HepG2 (cell line): ENCODE data around the gene XPNPEP2. TPM values are rescaled to one million over a fixed set of nuclear protein-coding genes. Genes with fewer than 3 reads are reported as not detected.

Experiments
- ATAC-seq: fragments of 200-7000 bp; cut with Tn5 transposase; 3 replicates; pipeline ENCODE4 v1.9.1; 2020; ENCODE audit warnings: mild to moderate bottlenecking, moderate library complexity
- BruUV-seq: library from RNA; stranded (reverse); fragments of 400-500 nt; replicated peaks from 2 replicates; lab custom pipeline; 2021; lab: Mats Ljungman, UMichigan
- CTCF ChIA-PET: fragments of 300-600 bp; formaldehyde crosslinking; extraction: SDS; loops from one replicate; lab custom pipeline; 2021; ENCODE audit warnings: low total read pairs, inconsistent platforms, low intra/inter-chr PET ratio; lab: Yijun Ruan, JAX
- POLR2A ChIA-PET: fragments of 350-600 bp; sonication (Branson Sonifier 250); formaldehyde crosslinking; loops from one replicate; lab custom pipeline; 2020; ENCODE audit warnings: antibody characterized with exemption, inconsistent platforms; lab: Yijun Ruan, JAX
- DNase-seq: peaks from one replicate; pipeline ENCODE4 v3.0.0-alpha.2; 2015; ENCODE audit warnings: low spot score
- FAIRE-seq: peaks from 3 replicates; lab custom pipeline; 2011; peaks lifted over from hg19 to GRCh38; lab: Jason Lieb, UNC
- H2AFZ ChIP-seq: one replicate; pipeline ENCODE4 v1.6.1; 2011; ENCODE audit warnings: low read length, inconsistent platforms
- H3K27ac ChIP-seq: fragments of 300-600 bp; 3 replicates; pipeline ENCODE4 v1.8.0; 2011; ENCODE audit warnings: mixed run types, mild to moderate bottlenecking, mixed read lengths, low read length, inconsistent platforms; ENCODE audit not compliant: insufficient read depth; ENCODE audit errors: extremely low read length
- H3K27me3 ChIP-seq, 2 experiments: fragments of 200-600 bp in 1 of 2; 2 replicates in 1 of 2; 3 replicates in 1 of 2; pipeline versions ENCODE4 v1.6.0 to v1.8.0; 2011; ENCODE audit warnings: low read length in 2 of 2, mild to moderate bottlenecking in 2 of 2, moderate library complexity in 2 of 2, inconsistent platforms in 1 of 2; ENCODE audit not compliant: insufficient read depth in 2 of 2, control insufficient read depth in 1 of 2
- H3K36me3 ChIP-seq, 2 experiments: fragments of 200-600 bp in 1 of 2; replicated peaks in 1 of 2; 2 replicates in 1 of 2; 3 replicates in 1 of 2; pipeline versions ENCODE4 v1.5.1 to v1.8.0; 2011; ENCODE audit warnings: low read length in 2 of 2, inconsistent platforms in 1 of 2; ENCODE audit not compliant: insufficient read depth in 2 of 2, control insufficient read depth in 1 of 2
- H3K4me1 ChIP-seq: 2 replicates; pipeline ENCODE4 v1.5.1; 2012; ENCODE audit warnings: low read length, inconsistent platforms; ENCODE audit not compliant: insufficient read depth
- H3K4me2 ChIP-seq: 2 replicates; pipeline ENCODE4 v1.6.0; 2011; ENCODE audit warnings: low read depth, low read length, inconsistent platforms
- H3K4me3 ChIP-seq, 3 experiments: fragments of 200-600 bp in 1 of 3; sonication (generic), shearing (Covaris generic) in 1 of 3; replicated peaks in 1 of 3; 2 replicates each; pipeline ENCODE4 v1.5.1; 2011 to 2016; ENCODE audit warnings: low read length in 3 of 3, inconsistent platforms in 2 of 3, low read depth in 2 of 3, mild to moderate bottlenecking in 2 of 3, control low read depth in 1 of 3, mixed read lengths in 1 of 3; ENCODE audit not compliant: insufficient read depth in 1 of 3
- H3K79me2 ChIP-seq: one replicate; pipeline ENCODE4 v1.6.1; 2011; ENCODE audit warnings: low read length, inconsistent platforms; ENCODE audit not compliant: insufficient read depth
- H3K9ac ChIP-seq: 2 replicates; pipeline ENCODE4 v1.6.0; 2011; ENCODE audit warnings: mild to moderate bottlenecking, low read depth, low read length, inconsistent platforms; ENCODE audit not compliant: insufficient read depth
- H3K9me3 ChIP-seq: 2 replicates; pipeline ENCODE4 v1.5.1; 2012; ENCODE audit warnings: mild to moderate bottlenecking, low read length
- H4K20me1 ChIP-seq: 2 replicates; pipeline ENCODE4 v1.6.0; 2011; ENCODE audit warnings: inconsistent platforms, mild to moderate bottlenecking, low read length, moderate library complexity; ENCODE audit not compliant: insufficient read depth
- ATRX ChIP-seq: sonication (generic); formaldehyde crosslinking; IDR thresholded peaks from 2 replicates; pipeline ENCODE4 v1.4.0; 2020; ENCODE audit warnings: missing genetic modification reagents, borderline replicate concordance
- CENPT ChIP-seq: sonication (generic); formaldehyde crosslinking; IDR thresholded peaks from 2 replicates; pipeline ENCODE4 v1.8.0; 2022; ENCODE audit warnings: low read depth, mild to moderate bottlenecking, moderate library complexity, missing genetic modification reagents
- DMAP1 ChIP-seq: IDR thresholded peaks from 2 replicates; pipeline ENCODE4 v1.6.1; 2016
- DMTF1 ChIP-seq: sonication (generic); formaldehyde crosslinking; IDR thresholded peaks from 2 replicates; pipeline ENCODE4 v1.4.0; 2020; ENCODE audit warnings: mild to moderate bottlenecking, missing genetic modification reagents
- HOXA9 ChIP-seq: sonication (generic); formaldehyde crosslinking; IDR thresholded peaks from 2 replicates; pipeline ENCODE4 v1.8.1; 2022; ENCODE audit warnings: missing genetic modification reagents, mild to moderate bottlenecking, moderate library complexity, borderline replicate concordance
- NR2F2 ChIP-seq: IDR thresholded peaks from 2 replicates; pipeline ENCODE4 v1.6.1; 2012; ENCODE audit warnings: low read depth, inconsistent platforms, borderline replicate concordance
- ZBTB25 ChIP-seq: IDR thresholded peaks from 2 replicates; pipeline ENCODE4 v1.6.1; 2018; ENCODE audit warnings: missing genetic modification reagents
- ZC3H13 ChIP-seq: sonication (generic); formaldehyde crosslinking; IDR thresholded peaks from 2 replicates; pipeline ENCODE4 v1.8.1; 2023; ENCODE audit warnings: mild to moderate bottlenecking, missing genetic modification reagents, moderate library complexity
- ZNF282 ChIP-seq: fragments of 450-650 bp; IDR thresholded peaks from 2 replicates; pipeline ENCODE4 v1.6.1; 2018; ENCODE audit not compliant: partially characterized antibody
- ZNF484 ChIP-seq: sonication (generic); formaldehyde crosslinking; IDR thresholded peaks from 2 replicates; pipeline ENCODE4 v1.5.1; 2020; ENCODE audit warnings: mild to moderate bottlenecking, low read depth, missing genetic modification reagents, borderline replicate concordance
- ZNF512B ChIP-seq: sonication (generic); formaldehyde crosslinking; IDR thresholded peaks from 2 replicates; pipeline ENCODE4 v1.5.1; 2020; ENCODE audit warnings: missing genetic modification reagents, mild to moderate bottlenecking, borderline replicate concordance
- ZNF572 ChIP-seq: sonication (generic); formaldehyde crosslinking; IDR thresholded peaks from 2 replicates; pipeline ENCODE4 v1.5.1; 2020; ENCODE audit warnings: mild to moderate bottlenecking, missing genetic modification reagents
- ZNF614 ChIP-seq: IDR thresholded peaks from 2 replicates; pipeline ENCODE4 v1.6.1; 2018; ENCODE audit warnings: missing biosample characterization, missing genetic modification reagents, inconsistent platforms, borderline replicate concordance
- WGBS: methylation state at CpG from one replicate; pipeline ENCODE4 v1.1.6; 2017; ENCODE audit warnings: low lambda C conversion rate; 5-methylcytosine and 5-hydroxymethylcytosine counted together
- in situ Hi-C: cut with HindIII; loops from 2 replicates; pipeline ENCODE4 v1.10.0; 2017; ENCODE audit warnings: low pct_unique_long_range_greater_than_20kb; ENCODE audit not compliant: extremely low pct_ligation_motif_present
- intact Hi-C: fragments of 100-400 bp; cut with micrococcal nuclease; formaldehyde crosslinking; loops from one replicate; pipeline ENCODE4 v1.10.0; 2022; ENCODE audit not compliant: unreplicated experiment
- polyA plus RNA-seq, 8 experiments: library from polyadenylated mRNA; depleted of rRNA in 3 of 8; stranded (reverse) in 7 of 8; unstranded in 1 of 8; fragments of >200 nt; fragmentation: Illumina TruSeq in 4 of 8; extraction: Trizol in 4 of 8; gene quantifications; 2 replicates each; pipeline versions ENCODE4 v1.2.1 to v1.2.3, GENCODE V29; 2011 to 2016; ENCODE audit warnings: low read depth in 4 of 8, missing spikeins in 1 of 8, mixed read lengths in 1 of 8; ENCODE audit not compliant: insufficient read depth in 1 of 8
- total RNA-seq, 5 experiments: library from RNA; depleted of rRNA; stranded (reverse); fragments of >200 nt; fragmentation: Illumina TruSeq; extraction: Trizol; gene quantifications; 2 replicates each; pipeline ENCODE4 v1.2.3, GENCODE V29; 2016; ENCODE audit warnings: low read depth in 1 of 5

Gene XPNPEP2
- total and polyA plus RNA-seq, 2 of the 13 experiments (the other 11 are each of a cell fraction or from before 2014, with no cell fraction given), result 1.1 to 1.8 TPM

- POLR2A ChIA-PET, result no interaction called here
- CTCF ChIA-PET, result no interaction called here
- Histone ChIP-seq H3K27ac (no peak overlapping the region), H2AFZ (no peak overlapping the region), H3K4me1 (peaks cover 24% of the 10 kb centered on the region), H3K79me2 (no peaks in the 10 kb centered on the region), H3K9me3 (no peaks in the 10 kb centered on the region), H3K36me3 (no peaks in the 10 kb centered on the region), H3K27me3 (no peaks in the 10 kb centered on the region), H3K4me2 (no peak overlapping the region), H3K9ac (no peak overlapping the region), H3K4me3 (no peak overlapping the region), H4K20me1 (no peaks in the 10 kb centered on the region)
- TF ChIP-seq ZNF282, result no peak
- TF ChIP-seq DMAP1, result no peak
- TF ChIP-seq ZNF572, result no peak
- TF ChIP-seq ZC3H13 (CRISPR knock-in tag), result no peak
- no peak for TF ChIP-seq ZNF614
- TF ChIP-seq CENPT (CRISPR knock-in tag), result no peak
- no peak for TF ChIP-seq ZBTB25
- TF ChIP-seq DMTF1 (CRISPR knock-in tag), result no peak
- no peak for TF ChIP-seq HOXA9
- TF ChIP-seq NR2F2, result no peak
- TF ChIP-seq ZNF484 (CRISPR knock-in tag), result no peak
- TF ChIP-seq ATRX, result no peak
- TF ChIP-seq ZNF512B, result no peak
- BruUV-seq, result no TSS peak
- ATAC-seq, result no peak
- WGBS, result 60% methylated on average over 2 of the region's 8 CpGs
- no peak for DNase-seq
- intact Hi-C loops (no loop called here), in situ Hi-C loops (no loop called here)
- no peak for FAIRE-seq
These were observed 42.4 kb downstream of the XPNPEP2 start for GRCh38 chrX:129781134-129781672.
